NT2/D1 (cell line): Measurements from ENCODE around the gene OR4S2.

Experiments
- SUZ12 ChIP-seq: IDR thresholded peaks from 2 replicates; pipeline ENCODE4 v1.6.1; 2011; ENCODE audit not compliant: insufficient read length, insufficient read depth; ENCODE audit errors: extremely low read depth
- YY1 ChIP-seq: IDR thresholded peaks from 2 replicates; pipeline ENCODE4 v1.6.1; 2011; ENCODE audit not compliant: insufficient read length, insufficient read depth
- ZNF274 ChIP-seq: IDR thresholded peaks from 2 replicates; pipeline ENCODE4 v1.6.1; 2011; ENCODE audit warnings: mild to moderate bottlenecking, low read depth, low read length

GRCh38 chr11:55701429-55701828, 53.3 kb downstream of the OR4S2 start:
- TF ChIP-seq ZNF274 (no peak), YY1 (no peak), SUZ12 (no peak)
